GM12865 (cell line): ENCODE results near the gene G6PC3.
"Not testable (repeated sequence)": the region's sequence is repeated elsewhere in the genome, so short reads cannot be mapped to it uniquely, and the experiment has no call there.

Experiments used
- DNase-seq: peaks from one replicate; pipeline ENCODE4 v3.0.0; 2010; ENCODE audit warnings: low read depth
- H3K4me3 ChIP-seq: 2 replicates; pipeline ENCODE4 v1.5.1; 2011; ENCODE audit warnings: mild to moderate bottlenecking, low read depth, low read length, control low read depth
- CTCF ChIP-seq: IDR thresholded peaks from 2 replicates; pipeline ENCODE4 v1.5.1; 2011; ENCODE audit warnings: low read length, control low read depth, low read depth, inconsistent platforms; ENCODE audit not compliant: insufficient read depth; ENCODE audit errors: missing control alignments

The G6PC3 gene

GRCh38 chr17:44097110-44097958, 26.8 kb downstream of the G6PC3 start:
- no peak for TF ChIP-seq CTCF
- DNase-seq = no peak
- H3K4me3 ChIP-seq = no peak overlapping the region

GRCh38 chr17:44101858-44102257, 31.3 kb downstream of the G6PC3 start:
- not testable (repeated sequence) for DNase-seq, H3K4me3 ChIP-seq

- no peak for DNase-seq
- TF ChIP-seq CTCF = no peak
- no peak overlapping the region for H3K4me3 ChIP-seq
Measured at GRCh38 chr17:44102849-44103622, 32.5 kb downstream of the G6PC3 start.

GRCh38 chr17:44105483-44105882, 34.9 kb downstream of the G6PC3 start:
- TF ChIP-seq CTCF = no peak
- DNase-seq = no peak
- no peak overlapping the region for H3K4me3 ChIP-seq

GRCh38 chr17:44105941-44106340, 35.4 kb downstream of the G6PC3 start:
- DNase-seq = no peak
- no peak overlapping the region for H3K4me3 ChIP-seq
- TF ChIP-seq CTCF = no peak

GRCh38 chr17:44106801-44107200, 36.3 kb downstream of the G6PC3 start:
- TF ChIP-seq CTCF = no peak
- no peak for DNase-seq
- H3K4me3 ChIP-seq = no peak overlapping the region

- TF ChIP-seq CTCF = no peak
- no peak for DNase-seq
- H3K4me3 ChIP-seq = no peak overlapping the region
Measured at GRCh38 chr17:44108440-44109311, 38.1 kb downstream of the G6PC3 start.
